A549 (cell line): ENCODE measurements around the gene CRYBB1.

Experiments
- BHLHE40 ChIP-seq: IDR thresholded peaks from 2 replicates; pipeline ENCODE4 v1.6.1; 2012; ENCODE audit warnings: low read depth, low read length, inconsistent platforms
- CBX2 ChIP-seq: fragments of 200-600 bp; sonication (generic); IDR thresholded peaks from 2 replicates; pipeline ENCODE4 v1.6.1; 2016; ENCODE audit warnings: low read depth, mild to moderate bottlenecking, borderline replicate concordance
- CHD2 ChIP-seq: fragments of 150-350 bp; IDR thresholded peaks from 2 replicates; pipeline ENCODE4 v1.6.1; 2014; ENCODE audit warnings: low read length; ENCODE audit not compliant: partially characterized antibody
- EP300 ChIP-seq, 2 experiments: fragments of >200 bp; sonication (Bioruptor Twin); formaldehyde crosslinking; IDR thresholded peaks; 2 replicates in 1 of 2; 3 replicates in 1 of 2; pipeline ENCODE4 v1.6.1; 2016 to 2017
- JUNB ChIP-seq: fragments of >200 bp; sonication (Bioruptor Twin); formaldehyde crosslinking; IDR thresholded peaks from 2 replicates; pipeline ENCODE4 v1.6.1; 2016
- KDM5A ChIP-seq: fragments of 200-600 bp; sonication (generic); IDR thresholded peaks from 2 replicates; pipeline ENCODE4 v1.6.1; 2016; ENCODE audit warnings: antibody characterized with exemption, mild to moderate bottlenecking
- NR3C1 ChIP-seq: fragments of >200 bp; sonication (Bioruptor Twin); formaldehyde crosslinking; IDR thresholded peaks from 3 replicates; pipeline ENCODE4 v1.6.1; 2017
- POLR2A ChIP-seq: IDR thresholded peaks from 2 replicates; pipeline ENCODE4 v1.6.1; 2012; ENCODE audit warnings: mild to moderate bottlenecking, low read length
- RAD21 ChIP-seq, 2 experiments: fragments of >200 bp in 1 of 2; sonication (Bioruptor Twin) in 1 of 2; formaldehyde crosslinking in 1 of 2; IDR thresholded peaks in 1 of 2; conservative IDR thresholded peaks in 1 of 2; 2 replicates in 1 of 2; 3 replicates in 1 of 2; pipeline ENCODE4 v1.6.1; 2012 to 2018; ENCODE audit warnings: inconsistent platforms in 1 of 2
- TF ChIP-seq, protein P1 (sequence below): IDR thresholded peaks from 2 replicates; pipeline ENCODE4 v1.6.1; 2012
- TF ChIP-seq, protein P2 (sequence below): fragments of >200 bp; sonication (Bioruptor Twin); formaldehyde crosslinking; IDR thresholded peaks from 3 replicates; pipeline ENCODE4 v1.5.1; 2016
- TF ChIP-seq, protein P3 (sequence below): fragments of 150-350 bp; IDR thresholded peaks from 2 replicates; pipeline ENCODE4 v1.6.1; 2014; ENCODE audit warnings: low read depth, mild to moderate bottlenecking, low read length

DNA sequence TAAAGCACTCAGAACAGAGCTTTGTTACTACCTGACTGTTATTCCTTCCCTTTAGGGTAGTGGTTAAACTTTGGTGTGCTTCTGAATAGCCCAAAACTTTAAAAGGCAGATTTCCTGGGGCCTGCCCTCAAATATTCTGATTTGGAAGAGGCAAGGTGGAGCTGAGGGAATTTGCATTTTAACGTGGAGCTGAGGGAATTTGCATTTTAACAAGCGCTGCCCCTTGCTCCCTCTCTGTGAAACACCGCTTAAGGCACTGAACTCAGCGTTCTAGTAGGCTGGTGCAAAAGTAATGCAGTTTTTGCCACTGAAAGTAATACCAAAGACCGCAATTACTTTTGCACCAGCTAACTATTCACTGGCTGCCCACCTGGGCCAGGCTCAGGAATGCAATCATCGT is 62.9 kb downstream of the CRYBB1 start:
- TF ChIP-seq, protein P1, sequence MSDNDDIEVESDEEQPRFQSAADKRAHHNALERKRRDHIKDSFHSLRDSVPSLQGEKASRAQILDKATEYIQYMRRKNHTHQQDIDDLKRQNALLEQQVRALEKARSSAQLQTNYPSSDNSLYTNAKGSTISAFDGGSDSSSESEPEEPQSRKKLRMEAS: no peak
- TF ChIP-seq POLR2A: no peak
- TF ChIP-seq RAD21 (conservative IDR thresholded peaks at IDR 0.05 in 1 of 2, IDR thresholded peaks at IDR 0.05 in 1 of 2): no peak
- TF ChIP-seq, protein P2, sequence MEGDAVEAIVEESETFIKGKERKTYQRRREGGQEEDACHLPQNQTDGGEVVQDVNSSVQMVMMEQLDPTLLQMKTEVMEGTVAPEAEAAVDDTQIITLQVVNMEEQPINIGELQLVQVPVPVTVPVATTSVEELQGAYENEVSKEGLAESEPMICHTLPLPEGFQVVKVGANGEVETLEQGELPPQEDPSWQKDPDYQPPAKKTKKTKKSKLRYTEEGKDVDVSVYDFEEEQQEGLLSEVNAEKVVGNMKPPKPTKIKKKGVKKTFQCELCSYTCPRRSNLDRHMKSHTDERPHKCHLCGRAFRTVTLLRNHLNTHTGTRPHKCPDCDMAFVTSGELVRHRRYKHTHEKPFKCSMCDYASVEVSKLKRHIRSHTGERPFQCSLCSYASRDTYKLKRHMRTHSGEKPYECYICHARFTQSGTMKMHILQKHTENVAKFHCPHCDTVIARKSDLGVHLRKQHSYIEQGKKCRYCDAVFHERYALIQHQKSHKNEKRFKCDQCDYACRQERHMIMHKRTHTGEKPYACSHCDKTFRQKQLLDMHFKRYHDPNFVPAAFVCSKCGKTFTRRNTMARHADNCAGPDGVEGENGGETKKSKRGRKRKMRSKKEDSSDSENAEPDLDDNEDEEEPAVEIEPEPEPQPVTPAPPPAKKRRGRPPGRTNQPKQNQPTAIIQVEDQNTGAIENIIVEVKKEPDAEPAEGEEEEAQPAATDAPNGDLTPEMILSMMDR: no peak
- TF ChIP-seq KDM5A: no peak
- no peak for TF ChIP-seq EP300 (IDR thresholded peaks at IDR 0.05)
- TF ChIP-seq BHLHE40: no peak
- no peak for TF ChIP-seq CBX2
- TF ChIP-seq JUNB: no peak
- TF ChIP-seq, protein P3, sequence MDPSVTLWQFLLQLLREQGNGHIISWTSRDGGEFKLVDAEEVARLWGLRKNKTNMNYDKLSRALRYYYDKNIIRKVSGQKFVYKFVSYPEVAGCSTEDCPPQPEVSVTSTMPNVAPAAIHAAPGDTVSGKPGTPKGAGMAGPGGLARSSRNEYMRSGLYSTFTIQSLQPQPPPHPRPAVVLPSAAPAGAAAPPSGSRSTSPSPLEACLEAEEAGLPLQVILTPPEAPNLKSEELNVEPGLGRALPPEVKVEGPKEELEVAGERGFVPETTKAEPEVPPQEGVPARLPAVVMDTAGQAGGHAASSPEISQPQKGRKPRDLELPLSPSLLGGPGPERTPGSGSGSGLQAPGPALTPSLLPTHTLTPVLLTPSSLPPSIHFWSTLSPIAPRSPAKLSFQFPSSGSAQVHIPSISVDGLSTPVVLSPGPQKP: no peak
- no peak for TF ChIP-seq NR3C1
- no peak for TF ChIP-seq CHD2
